SK-N-SH (cell line): ENCODE results near the gene RAB3IP. TPM values are rescaled to one million over a fixed set of nuclear protein-coding genes. Genes with fewer than 3 reads are reported as not detected.

Experiments used
- CTCF ChIA-PET: fragments of 300-600, 350-600 bp; formaldehyde crosslinking; extraction: SDS; loops from one replicate; lab custom pipeline; 2021; lab: Yijun Ruan, JAX
- POLR2A ChIA-PET: fragments of 350-600 bp; sonication (Branson Sonifier 250); formaldehyde crosslinking; extraction: SDS; loops from one replicate; lab custom pipeline; 2020; ENCODE audit warnings: antibody characterized with exemption, inconsistent platforms; lab: Yijun Ruan, JAX
- DNase-seq: peaks from one replicate; pipeline ENCODE4 v3.0.0; 2012
- H2AFZ ChIP-seq: fragments of 200-600 bp; sonication (generic); 2 replicates; pipeline ENCODE4 v1.8.1; 2016; ENCODE audit warnings: antibody characterized with exemption, mild to moderate bottlenecking, low read depth
- H3F3A ChIP-seq: fragments of 200-600 bp; sonication (generic); replicated peaks from 2 replicates; pipeline ENCODE3; 2016; ENCODE audit warnings: antibody characterized with exemption, mild to moderate bottlenecking; ENCODE audit not compliant: insufficient read depth
- H3K27ac ChIP-seq, 2 experiments: fragments of 200-500 bp in 1 of 2; fragments of 200-600 bp in 1 of 2; sonication (Bioruptor generic) in 1 of 2; sonication (generic), shearing (Covaris generic) in 1 of 2; 2 replicates each; pipeline versions ENCODE4 v1.5.1 to v1.6.1; 2014 to 2016; ENCODE audit warnings: low read depth in 2 of 2, inconsistent platforms in 1 of 2, low read length in 1 of 2, mild to moderate bottlenecking in 1 of 2, mixed read lengths in 1 of 2
- H3K27me3 ChIP-seq: fragments of 200-600 bp; sonication (generic), shearing (Covaris generic); 2 replicates; pipeline ENCODE4 v1.6.1; 2016; ENCODE audit warnings: mixed run types; ENCODE audit not compliant: insufficient read depth
- H3K36me3 ChIP-seq, 2 experiments: fragments of 200-500 bp in 1 of 2; fragments of 200-600 bp in 1 of 2; sonication (Bioruptor generic) in 1 of 2; sonication (generic) in 1 of 2; replicated peaks in 1 of 2; 2 replicates each; pipeline versions ENCODE3 to v1.5.1; 2014 to 2016; ENCODE audit warnings: low read length in 1 of 2, mild to moderate bottlenecking in 1 of 2; ENCODE audit not compliant: insufficient read depth in 2 of 2, control insufficient read depth in 1 of 2
- H3K4me1 ChIP-seq, 2 experiments: fragments of 200-500 bp in 1 of 2; fragments of 200-600 bp in 1 of 2; sonication (Bioruptor generic) in 1 of 2; sonication (generic), shearing (Covaris generic) in 1 of 2; 2 replicates each; pipeline versions ENCODE4 v1.5.1 to v1.6.1; 2014 to 2016; ENCODE audit warnings: low read depth in 1 of 2, low read length in 1 of 2, mixed run types in 1 of 2; ENCODE audit not compliant: insufficient read depth in 2 of 2, control insufficient read depth in 1 of 2
- H3K4me2 ChIP-seq: fragments of 200-600 bp; sonication (generic), shearing (Covaris generic); 2 replicates; pipeline ENCODE4 v1.6.1; 2017; ENCODE audit warnings: mixed run types
- H3K4me3 ChIP-seq, 2 experiments: fragments of 200-500 bp in 1 of 2; fragments of 200-600 bp in 1 of 2; sonication (Bioruptor generic) in 1 of 2; sonication (generic), shearing (Covaris generic) in 1 of 2; 2 replicates each; pipeline versions ENCODE4 v1.5.1 to v1.8.1; 2014 to 2016; ENCODE audit warnings: low read depth in 2 of 2, inconsistent platforms in 1 of 2, low read length in 1 of 2, mild to moderate bottlenecking in 1 of 2, mixed read lengths in 1 of 2, moderate library complexity in 1 of 2
- H3K79me2 ChIP-seq: fragments of 200-600 bp; sonication (generic); 2 replicates; pipeline ENCODE4 v1.8.1; 2017; ENCODE audit warnings: mild to moderate bottlenecking; ENCODE audit not compliant: insufficient read depth
- H3K9ac ChIP-seq: fragments of 200-600 bp; sonication (generic); 2 replicates; pipeline ENCODE4 v1.6.1; 2017; ENCODE audit warnings: mixed run types
- H3K9me2 ChIP-seq: fragments of 200-600 bp; sonication (generic); 2 replicates; pipeline ENCODE4 v1.6.1; 2017; ENCODE audit warnings: mixed run types
- H3K9me3 ChIP-seq: fragments of 200-600 bp; sonication (generic); 2 replicates; pipeline ENCODE4 v1.6.1; 2017; ENCODE audit warnings: mixed run types, mild to moderate bottlenecking, moderate library complexity
- H4K20me1 ChIP-seq: fragments of 200-600 bp; sonication (generic); 2 replicates; pipeline ENCODE4 v1.6.1; 2017; ENCODE audit warnings: mild to moderate bottlenecking, mixed run types; ENCODE audit not compliant: insufficient read depth
- CHD2 ChIP-seq: fragments of 150-350 bp; IDR thresholded peaks from 2 replicates; pipeline ENCODE4 v1.6.1; 2018; ENCODE audit warnings: low read length; ENCODE audit not compliant: partially characterized antibody
- CTCF ChIP-seq: fragments of 200-600 bp; sonication (generic); IDR thresholded peaks from 2 replicates; pipeline ENCODE4 v1.6.1; 2017; ENCODE audit warnings: antibody characterized with exemption, mild to moderate bottlenecking, moderate library complexity
- EP300 ChIP-seq, 2 experiments: IDR thresholded peaks; 2 replicates each; pipeline versions ENCODE4 v1.4.0 to v1.6.1; 2012; ENCODE audit warnings: borderline replicate concordance in 1 of 2, low read depth in 1 of 2, low read length in 1 of 2
- EZH2phosphoT487 ChIP-seq: fragments of 200-600 bp; sonication (generic); IDR thresholded peaks from 2 replicates; pipeline ENCODE4 v1.6.1; 2017; ENCODE audit warnings: low read depth, mixed run types, mild to moderate bottlenecking, antibody characterized with exemption, moderate library complexity, borderline replicate concordance
- MEF2A ChIP-seq: IDR thresholded peaks from 2 replicates; pipeline ENCODE4 v1.4.0; 2012; ENCODE audit warnings: low read depth, borderline replicate concordance
- MXI1 ChIP-seq: IDR thresholded peaks from 2 replicates; pipeline ENCODE4 v1.6.1; 2012; ENCODE audit warnings: mild to moderate bottlenecking, low read depth, low read length, improper control_type of control experiment
- NRF1 ChIP-seq: IDR thresholded peaks from 2 replicates; pipeline ENCODE4 v1.6.1; 2012; ENCODE audit warnings: low read depth, mild to moderate bottlenecking, low read length
- RAD21 ChIP-seq: IDR thresholded peaks from 2 replicates; pipeline ENCODE4 v1.6.1; 2012; ENCODE audit warnings: mild to moderate bottlenecking, low read length
- RCOR1 ChIP-seq: fragments of 150-350 bp; IDR thresholded peaks from 2 replicates; pipeline ENCODE4 v1.6.1; 2017; ENCODE audit warnings: antibody characterized with exemption, low read length
- RFX5 ChIP-seq: IDR thresholded peaks from 2 replicates; pipeline ENCODE4 v1.6.1; 2012; ENCODE audit warnings: mild to moderate bottlenecking, improper control_type of control experiment, low read length
- TEAD4 ChIP-seq: IDR thresholded peaks from 2 replicates; pipeline ENCODE4 v1.4.0; 2012; ENCODE audit warnings: mild to moderate bottlenecking, borderline replicate concordance; ENCODE audit not compliant: insufficient read depth
- YY1 ChIP-seq: IDR thresholded peaks from 2 replicates; pipeline ENCODE4 v1.4.0; 2012; ENCODE audit warnings: low read depth, mild to moderate bottlenecking
- WGBS: methylation state at CpG from one replicate; pipeline ENCODE4 v1.1.6; 2017; ENCODE audit warnings: low lambda C conversion rate; 5-methylcytosine and 5-hydroxymethylcytosine counted together
- polyA plus RNA-seq, 3 experiments: library from polyadenylated mRNA; depleted of rRNA; stranded (reverse); fragments of >200 nt; gene quantifications; 2 replicates each; pipeline ENCODE4 v1.2.3, GENCODE V29; 2012

Gene RAB3IP
- polyA plus RNA-seq, 1 of the 3 experiments (the other 2 are of a cell fraction), result 5.4 TPM

GRCh38 chr12:69738351-69739286, at the start of gene RAB3IP (continued):
- TF ChIP-seq CTCF, result peak; percentile 51
- peak; percentile 14; the same call in 1 of the 2 replicates for TF ChIP-seq RAD21
- no peak for TF ChIP-seq TEAD4
- peak; percentile 68 for TF ChIP-seq NRF1

- POLR2A ChIA-PET, result no interaction called here
- Histone ChIP-seq H3K9ac (no peak overlapping the region), H4K20me1 (no peaks in the 10 kb centered on the region), H3F3A (peaks cover 20% of the 10 kb centered on the region), H2AFZ (peak overlapping the region; percentile 77; the same call in 1 of the 2 replicates), H3K27ac (peak overlapping the region; percentile 75 to 83; a peak in 3 of 4 replicates), H3K9me2 (no peaks in the 10 kb centered on the region), H3K27me3 (no peaks in the 10 kb centered on the region), H3K36me3 (no peaks in the 10 kb centered on the region), H3K9me3 (no peaks in the 10 kb centered on the region), H3K79me2 (no peaks in the 10 kb centered on the region), H3K4me1 (peaks cover 5 to 20% of the 10 kb centered on the region in 2 experiments; a peak in 2 of 4 replicates), H3K4me2 (peak overlapping the region; percentile 46; the same call in 1 of the 2 replicates), H3K4me3 (no peak overlapping the region)
- CTCF ChIA-PET, result interaction anchor here (1.2 to 1.7 kb wide), 2 partner anchors 12 to 22 kb away, joined by 3 read pairs; no protein-coding TSS in a partner anchor
- 79% methylated on average over 2 of the region's 2 CpGs for WGBS
- no peak for DNase-seq
- TF ChIP-seq CTCF, result no peak
- TF ChIP-seq RFX5, result no peak
- TF ChIP-seq CHD2, result no peak
- TF ChIP-seq MXI1, result no peak
- no peak for TF ChIP-seq EP300 (IDR thresholded peaks at IDR 0.05; ENCODE audit: borderline replicate concordance in 1 of 2, low read depth in 1 of 2, low read length in 1 of 2)
- TF ChIP-seq EZH2phosphoT487, result no peak
- no peak for TF ChIP-seq RCOR1
- no peak for TF ChIP-seq MEF2A
- TF ChIP-seq RAD21, result no peak
- no peak for TF ChIP-seq YY1
Measured at GRCh38 chr12:69689638-69690037, 49.0 kb upstream of the RAB3IP start.
